A673 (cell line): ENCODE measurements around the gene SDF2L1.

Source experiments
- CTCF ChIP-seq: fragments of 300-800, 200-600 bp; sonication (generic); conservative IDR thresholded peaks from 2 replicates; pipeline ENCODE4 v1.5.1; 2017; ENCODE audit warnings: low read depth, mild to moderate bottlenecking, antibody characterized with exemption, low read length, moderate library complexity, mixed read lengths
- EZH2 ChIP-seq: fragments of 200-600 bp; sonication (generic); IDR thresholded peaks from 2 replicates; pipeline ENCODE4 v1.6.1; 2017; ENCODE audit warnings: borderline replicate concordance, low read depth, mild to moderate bottlenecking, mixed read lengths, antibody characterized with exemption, low read length; ENCODE audit not compliant: poor library complexity, severe bottlenecking

GRCh38 chr22:21635771-21636510 lies 6.2 kb upstream of the SDF2L1 start:
- TF ChIP-seq CTCF (no peak), EZH2 (no peak)
